Islet of Langerhans (tissue), 1 donor: ENCODE results near the gene CCDC91.
"Not testable (repeated sequence)": the region's sequence is repeated elsewhere in the genome, so short reads cannot be mapped to it uniquely, and the experiment has no call there.

ENCODE experiments used
- FAIRE-seq: peaks from one replicate; lab custom pipeline; 2011; peaks lifted over from hg19 to GRCh38; lab: Jason Lieb, UNC

Gene CCDC91

GRCh38 chr12:28184375-28184774 is 5.9 kb upstream of the CCDC91 start:
- FAIRE-seq = no peak

DNA sequence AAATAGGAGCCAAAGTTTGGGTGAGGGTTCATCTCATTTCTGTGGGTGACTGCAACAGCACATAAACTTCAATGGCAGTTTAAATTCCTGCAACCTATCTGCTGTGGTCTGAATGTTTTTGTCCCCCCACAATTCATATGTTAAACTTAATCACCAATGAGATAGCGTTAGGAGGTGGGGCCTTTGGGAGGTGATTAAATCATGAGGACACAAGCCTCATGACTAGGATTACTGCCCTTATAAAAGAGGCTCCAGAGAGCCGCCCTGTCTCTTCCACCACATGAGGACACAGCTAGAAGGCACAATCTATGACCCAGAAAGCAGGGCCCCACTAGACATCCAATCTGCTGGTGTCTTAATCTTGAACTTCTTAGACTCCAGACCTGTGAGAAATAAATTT is 3.8 kb upstream of the CCDC91 start:
- FAIRE-seq = no peak

DNA sequence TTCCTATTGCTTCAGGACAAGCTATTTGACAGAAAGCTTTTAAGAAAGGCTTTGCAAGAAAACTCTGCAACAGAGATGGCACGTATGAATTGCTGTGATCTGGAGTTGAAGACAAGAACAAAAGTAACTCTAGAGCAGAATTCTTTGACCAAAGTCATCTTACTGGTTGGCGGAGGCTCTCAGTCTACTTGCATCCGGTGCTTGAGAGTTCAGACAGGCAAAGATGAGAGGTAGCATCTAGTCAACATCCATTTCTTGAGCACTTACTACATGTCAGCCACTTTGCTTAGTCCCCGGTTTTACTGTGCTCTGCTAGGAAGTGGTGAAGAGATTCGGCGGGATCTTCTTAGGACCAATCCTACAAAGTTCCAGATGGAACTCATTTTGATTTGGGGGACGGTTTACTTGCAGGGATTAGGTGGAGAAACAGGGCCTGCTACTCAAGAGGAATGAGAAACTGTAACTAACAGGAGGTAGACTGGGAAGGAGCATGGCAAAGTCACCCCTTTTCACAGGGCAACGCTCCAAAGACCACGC is 404 bp upstream of the CCDC91 start:
- no peak for FAIRE-seq

- no peak for FAIRE-seq
Measured at GRCh38 chr12:28191051-28192048, 1.1 kb downstream of the CCDC91 start.

GRCh38 chr12:28192125-28192524 is 1.9 kb downstream of the CCDC91 start:
- no peak for FAIRE-seq

DNA sequence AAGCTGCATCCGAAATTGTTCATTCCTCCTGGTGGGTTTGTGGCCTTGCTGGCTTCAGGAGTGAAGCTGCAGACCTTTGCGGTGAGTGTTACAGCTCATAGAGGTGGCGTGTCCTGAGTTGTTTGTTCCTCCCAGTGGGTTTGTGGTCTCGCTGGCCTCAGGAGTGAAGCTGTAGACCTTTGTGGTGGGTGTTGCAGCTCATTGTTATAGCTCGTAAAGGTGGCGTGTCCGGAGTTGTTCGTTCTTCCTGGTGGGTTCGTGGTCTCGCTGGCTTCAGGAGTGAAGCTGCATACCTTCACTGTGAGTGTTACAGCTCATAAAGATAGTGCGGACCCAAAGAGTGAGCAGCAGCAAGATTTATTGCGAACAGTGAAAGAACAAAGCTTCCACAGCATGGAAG is 4.4 kb downstream of the CCDC91 start:
- FAIRE-seq = not testable (repeated sequence)

DNA sequence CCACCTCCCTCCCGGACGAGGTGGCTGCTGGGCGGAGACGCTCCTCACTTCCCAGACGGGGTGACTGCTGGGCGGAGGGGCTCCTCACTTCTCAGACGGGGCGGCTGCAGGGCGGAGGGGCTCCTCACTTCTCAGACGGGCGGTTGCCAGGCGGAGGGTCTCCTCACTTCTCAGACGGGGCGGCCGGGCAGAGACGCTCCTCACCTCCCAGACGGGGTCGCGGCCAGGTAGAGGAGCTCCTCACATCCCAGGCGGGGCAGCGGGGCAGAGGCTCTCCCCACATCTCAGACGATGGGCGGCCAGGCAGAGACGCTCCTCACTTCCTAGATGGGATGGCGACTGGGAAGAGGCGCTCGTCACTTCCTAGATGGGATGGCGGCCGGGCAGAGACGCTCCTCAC is 10.9 kb downstream of the CCDC91 start:
- FAIRE-seq = not testable (repeated sequence)

DNA sequence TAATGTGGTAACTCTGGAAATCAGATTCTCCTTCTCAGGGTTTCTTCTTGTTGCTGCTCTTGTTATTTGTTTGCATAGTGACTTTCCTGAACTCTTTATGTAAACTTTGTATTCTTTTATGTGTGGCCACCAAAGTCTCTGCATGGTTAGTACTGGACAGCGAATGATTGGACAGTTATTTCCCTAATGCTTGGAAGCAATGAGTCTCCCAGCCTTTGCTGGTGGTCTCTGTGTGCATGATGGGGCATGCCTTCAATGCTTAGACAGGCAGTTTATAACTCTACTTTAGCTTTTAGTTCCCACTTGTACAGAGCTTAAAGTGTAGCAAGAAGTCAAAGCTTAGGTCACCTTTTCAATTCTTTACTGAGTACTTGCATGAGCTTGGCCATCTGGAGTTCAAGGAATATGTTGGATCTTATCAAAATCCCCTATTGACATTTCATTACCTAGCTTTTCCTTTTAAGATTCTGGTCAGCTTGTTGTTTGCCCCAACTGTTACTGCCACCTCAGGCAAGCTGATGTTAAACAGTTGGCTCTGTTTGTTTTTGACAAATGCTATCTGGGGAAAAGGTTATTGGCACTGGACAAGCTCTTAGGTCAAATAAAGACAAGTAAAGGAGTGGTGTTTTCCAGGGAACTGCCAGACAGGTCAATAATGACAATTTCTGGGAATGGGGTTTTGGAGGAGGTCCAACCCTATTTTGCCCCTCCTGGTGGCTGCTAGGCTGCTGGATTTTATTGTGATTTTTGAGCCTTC is 12.3 kb downstream of the CCDC91 start:
- no peak for FAIRE-seq

GRCh38 chr12:28209782-28210181 is 19.5 kb downstream of the CCDC91 start:
- no peak for FAIRE-seq

DNA sequence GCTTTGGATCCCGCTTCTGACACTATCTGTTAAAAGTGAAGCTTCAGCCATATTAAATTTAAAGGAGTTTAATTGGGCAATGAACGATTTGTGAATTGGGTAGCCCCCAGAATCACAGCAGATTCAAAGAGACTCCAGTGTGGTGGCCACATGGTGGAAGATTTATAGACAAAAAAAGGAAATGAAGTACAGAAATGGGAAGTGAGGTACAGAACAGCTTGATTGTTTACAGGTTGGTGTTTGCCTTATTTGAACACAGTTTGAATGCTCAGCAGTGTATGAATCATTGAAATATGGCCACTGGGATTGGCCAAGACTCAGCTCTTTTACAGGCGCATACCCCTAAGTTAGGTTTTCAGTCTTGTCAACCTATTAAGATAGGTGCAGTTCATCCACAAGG is 21.9 kb downstream of the CCDC91 start:
- FAIRE-seq = no peak

DNA sequence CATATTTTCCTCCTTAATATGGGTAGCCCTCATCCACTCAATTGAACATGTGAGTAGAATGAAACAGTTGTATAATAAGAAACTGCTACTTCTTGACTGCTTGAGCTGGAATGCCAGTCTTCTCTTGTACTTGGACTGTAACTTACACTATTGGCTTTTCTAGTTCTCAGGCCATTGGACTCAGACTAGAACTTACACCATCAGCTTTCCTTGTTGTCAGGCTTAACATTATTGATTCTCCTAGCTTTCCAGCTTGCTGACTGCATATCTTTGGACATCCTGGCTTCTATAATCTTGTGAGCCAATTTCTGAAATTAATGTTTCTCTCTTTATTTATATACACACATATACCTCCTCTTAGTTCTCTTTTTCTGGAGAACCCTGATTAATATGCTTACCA is 24.8 kb downstream of the CCDC91 start:
- no peak for FAIRE-seq

- no peak for FAIRE-seq
Measured at GRCh38 chr12:28216016-28216415, 25.8 kb downstream of the CCDC91 start.

DNA sequence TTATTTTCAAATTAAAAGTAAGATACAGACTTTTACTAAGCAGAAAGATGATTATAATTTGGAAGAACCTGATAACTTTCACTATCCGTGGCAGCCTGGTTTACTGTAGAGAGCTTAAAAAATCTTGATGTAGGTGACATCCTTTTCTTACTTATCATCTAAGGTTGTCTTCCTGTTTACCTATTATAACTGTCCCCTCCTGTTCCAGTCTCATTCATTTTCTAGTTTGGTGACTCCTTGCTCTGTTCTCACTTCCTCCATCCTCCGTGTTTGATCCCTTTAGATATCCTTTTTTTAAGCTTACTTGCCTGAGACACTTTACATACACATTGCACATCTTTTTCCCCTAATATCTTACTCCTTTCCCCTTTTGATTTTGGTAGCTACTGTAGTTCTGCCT is 27.5 kb downstream of the CCDC91 start:
- no peak for FAIRE-seq

DNA sequence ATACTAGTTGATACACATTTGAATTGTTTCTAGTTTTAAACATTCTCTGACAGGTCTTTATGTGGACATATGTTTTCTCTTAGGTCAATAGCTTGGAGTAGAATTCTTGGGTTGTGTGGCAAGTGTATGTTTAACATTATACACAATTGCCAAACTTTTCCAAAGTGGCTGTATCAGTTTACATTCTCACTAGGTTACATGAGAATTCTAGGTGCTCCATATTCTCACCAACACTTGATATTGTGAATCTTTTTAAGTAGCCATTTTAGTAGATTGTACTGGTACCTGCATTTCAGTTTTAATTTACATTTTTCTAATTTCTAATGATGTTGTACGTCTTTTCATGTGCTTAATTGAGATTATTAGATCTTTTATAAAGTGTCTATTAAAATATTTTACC is 28.6 kb downstream of the CCDC91 start:
- no peak for FAIRE-seq

DNA sequence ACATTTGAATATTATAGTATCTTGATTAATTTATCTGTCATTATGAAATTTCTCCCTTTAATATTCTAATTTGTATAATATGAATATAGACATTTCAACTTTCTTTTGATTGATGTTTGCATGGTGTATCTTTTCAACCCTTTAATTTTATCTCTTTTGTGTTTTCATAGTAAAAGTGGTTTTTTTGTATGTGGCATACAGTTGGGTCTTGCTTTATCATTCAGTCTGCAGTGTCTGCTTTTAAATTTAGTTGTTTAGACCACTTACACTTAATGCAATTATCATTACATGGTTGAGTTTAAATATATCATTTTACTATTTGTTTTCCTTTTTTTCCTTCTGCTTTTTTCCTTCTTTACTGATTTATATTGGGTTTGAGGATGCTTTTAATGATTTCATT is 29.6 kb downstream of the CCDC91 start:
- peak; percentile 21 for FAIRE-seq

DNA sequence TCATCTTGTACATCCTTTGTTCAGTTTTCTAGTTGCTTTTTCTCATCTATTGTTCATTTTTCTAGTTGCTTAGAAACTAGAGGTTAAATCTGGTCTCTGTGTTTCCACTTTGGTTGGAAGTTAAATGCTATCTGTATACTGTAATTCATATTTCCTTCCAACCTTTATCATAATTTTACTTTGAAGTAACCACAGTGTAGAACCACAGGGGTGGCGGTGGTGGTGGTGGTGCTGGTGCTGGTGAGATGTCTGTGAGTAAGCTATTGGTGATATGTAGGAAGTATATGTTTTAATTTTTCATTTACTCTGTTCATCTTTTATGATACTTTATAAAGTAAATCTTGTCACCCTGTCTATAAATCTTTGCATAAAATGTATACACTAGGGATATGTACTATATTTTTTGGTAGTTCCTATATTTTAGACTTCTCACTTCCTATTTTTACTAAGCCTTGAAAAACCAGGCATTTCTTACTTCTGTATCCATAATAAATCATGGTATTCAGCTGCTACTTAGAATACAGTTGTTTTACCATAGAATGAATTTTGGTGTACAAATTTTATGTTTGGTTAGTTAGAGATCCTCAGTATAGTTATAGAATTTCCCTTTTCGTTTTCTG is 31.9 kb downstream of the CCDC91 start:
- no peak for FAIRE-seq

DNA sequence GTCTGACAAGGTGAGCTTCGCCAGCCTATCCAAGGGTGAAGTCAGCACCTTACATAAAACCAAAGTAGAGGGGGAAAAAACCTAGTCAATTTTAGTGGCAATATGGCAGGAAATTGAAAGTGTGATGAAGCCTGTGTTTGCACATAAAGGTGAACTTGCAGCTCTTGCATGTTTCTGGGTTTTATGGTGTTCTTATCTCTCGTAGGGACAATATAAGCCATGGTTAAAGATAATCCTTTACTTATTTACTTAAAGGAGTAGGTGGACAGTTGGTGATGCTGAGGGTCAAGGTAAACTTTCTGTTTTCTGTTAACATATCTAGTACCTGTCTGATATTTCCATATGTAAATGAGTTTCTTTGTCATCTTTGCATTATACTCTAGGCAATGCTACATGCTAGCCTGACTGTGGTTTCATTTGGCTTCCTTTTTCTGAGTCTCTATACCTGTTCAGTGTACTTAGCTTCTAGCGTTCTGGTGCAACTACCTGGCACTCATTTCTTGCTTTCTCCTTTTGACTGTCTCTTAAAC is 32.8 kb downstream of the CCDC91 start:
- FAIRE-seq = peak; percentile 30

GRCh38 chr12:28223858-28224257 is 33.6 kb downstream of the CCDC91 start:
- FAIRE-seq = peak; percentile 5

DNA sequence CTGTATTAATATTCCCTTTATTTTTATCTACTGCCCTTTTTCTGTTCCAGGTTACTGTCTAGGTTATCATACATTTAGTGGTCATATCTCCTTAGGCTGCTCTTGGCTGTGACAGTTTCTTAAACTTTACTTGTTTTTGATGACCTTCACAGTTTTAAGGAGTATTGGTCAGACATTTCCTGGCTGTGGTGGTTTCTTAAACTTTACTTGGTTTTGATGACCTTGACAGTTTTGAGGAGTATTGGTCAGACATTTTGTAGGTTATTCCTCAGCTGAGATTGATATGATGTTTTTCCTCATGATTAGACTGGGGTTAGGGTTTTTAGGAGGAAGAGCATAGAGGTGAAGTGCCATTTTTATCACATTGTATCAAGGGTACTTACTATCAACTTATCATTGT is 36.4 kb downstream of the CCDC91 start:
- no peak for FAIRE-seq

- no peak for FAIRE-seq
Measured at GRCh38 chr12:28227251-28227650, 37.0 kb downstream of the CCDC91 start.

DNA sequence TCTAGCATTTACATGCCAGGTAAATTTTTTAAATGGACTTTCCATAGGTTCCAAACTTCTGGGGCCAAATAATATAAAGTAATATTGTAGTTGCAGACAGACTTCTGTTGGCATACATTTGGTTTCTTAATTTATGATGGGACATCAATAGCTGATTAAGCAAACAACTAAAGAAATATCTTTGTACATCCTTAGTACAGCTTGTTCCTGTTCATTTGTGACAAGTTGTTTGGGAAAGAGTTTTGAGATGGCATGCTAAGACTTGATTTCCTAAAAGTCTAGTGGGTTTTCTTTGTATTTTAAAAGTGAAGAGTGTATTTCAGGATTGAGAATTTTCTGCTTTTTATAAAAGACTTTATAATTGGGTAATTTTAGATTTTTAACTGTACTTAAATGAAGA is 41.0 kb downstream of the CCDC91 start:
- no peak for FAIRE-seq

- FAIRE-seq = peak; percentile 21
Measured at GRCh38 chr12:28232211-28232928, 42.1 kb downstream of the CCDC91 start.
